Measurements from ENCODE around the gene GRIK4.

GRCh38 chr11:120867024-120867423 lies 355.5 kb downstream of the GRIK4 start:
- TF ChIP-seq POLR2AphosphoS5 (IDR thresholded peaks at IDR 0.05; ENCODE audit: low read depth, low read length) (no peak), TAF1 (IDR thresholded peaks at IDR 0.05; ENCODE audit: borderline replicate concordance, low read depth, low read length) (no peak)

All from GM12892 (cell line).